Measurements from ENCODE around the gene EIF5B. TPM values are rescaled to one million over a fixed set of nuclear protein-coding genes. Genes with fewer than 3 reads are reported as not detected.

EIF5B gene
- polyA plus RNA-seq, 1 donor: 84.8 TPM

DNA sequence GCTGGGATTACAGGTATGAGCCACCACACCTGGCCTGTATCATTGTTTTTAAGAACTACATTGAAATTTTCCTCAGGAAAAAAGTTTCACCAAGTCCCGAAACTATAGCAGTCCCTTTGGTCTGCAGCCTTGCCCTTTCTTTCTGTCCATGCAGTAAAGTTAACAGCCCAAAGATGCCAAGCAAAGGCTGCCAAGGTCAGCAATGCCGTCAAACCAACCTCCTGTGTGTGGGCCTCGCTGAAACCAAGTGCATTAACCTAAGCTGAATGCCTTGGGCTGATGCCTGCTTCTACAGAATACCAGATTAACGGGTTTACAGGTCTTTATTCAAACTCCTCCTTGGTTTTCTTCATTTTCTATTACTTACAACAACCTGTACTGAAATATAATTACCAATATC is 73.1 kb downstream of the EIF5B start:
- no peak for DNase-seq

GRCh38 chr2:99414566-99414965 is 77.4 kb downstream of the EIF5B start:
- no peak for DNase-seq

- no peak for DNase-seq
These were observed 80.2 kb downstream of the EIF5B start for GRCh38 chr2:99417396-99417795.

- DNase-seq: no peak
These were observed 82.8 kb downstream of the EIF5B start for GRCh38 chr2:99420031-99420430.

DNA sequence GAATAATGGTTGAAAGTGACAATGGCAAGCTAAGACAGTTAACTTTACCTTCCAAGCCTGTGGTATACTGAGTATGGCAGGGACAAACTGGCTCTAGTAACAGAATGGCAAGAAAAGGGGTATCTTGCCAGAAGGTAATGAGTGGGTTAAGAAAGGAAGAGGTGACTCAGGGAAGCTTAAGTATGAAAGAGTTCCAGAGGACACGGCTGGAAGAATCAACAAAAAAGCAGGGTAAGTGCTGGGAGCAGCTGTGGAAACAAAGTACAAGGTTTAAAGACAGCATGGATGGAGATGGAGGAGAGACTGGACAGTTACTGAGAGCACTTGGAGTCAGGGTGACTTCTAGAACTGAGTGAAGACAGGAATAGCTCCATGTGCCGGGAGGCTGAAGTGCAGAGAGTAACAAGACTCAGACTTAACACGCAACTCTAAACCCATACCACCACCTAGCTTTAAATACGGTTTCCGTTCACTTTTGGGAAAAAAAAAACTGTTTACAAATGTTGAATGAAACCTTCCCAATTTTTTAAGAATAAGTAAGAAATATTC is 83.6 kb downstream of the EIF5B start:
- DNase-seq: no peak

GRCh38 chr2:99421469-99421868 is 84.3 kb downstream of the EIF5B start:
- no peak for DNase-seq

DNA sequence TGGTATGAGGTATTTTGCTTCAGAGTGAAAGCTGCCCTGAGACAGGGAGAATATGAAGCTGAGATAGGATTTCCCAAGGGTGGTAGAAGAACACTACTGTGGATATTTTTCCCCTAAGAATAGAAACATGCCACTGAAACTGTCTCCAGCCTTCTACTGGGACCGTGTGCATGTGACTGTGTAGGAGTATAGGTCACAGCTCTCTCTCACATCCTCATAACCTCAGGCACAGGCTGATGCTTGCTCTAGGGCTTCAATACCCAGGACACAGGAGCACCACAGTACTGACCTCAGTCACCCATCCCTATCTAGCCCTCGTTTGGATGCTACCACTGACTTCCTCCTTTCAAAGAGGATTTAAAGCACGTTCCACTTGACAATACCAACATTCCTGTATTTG is 85.4 kb downstream of the EIF5B start:
- DNase-seq: no peak

DNA sequence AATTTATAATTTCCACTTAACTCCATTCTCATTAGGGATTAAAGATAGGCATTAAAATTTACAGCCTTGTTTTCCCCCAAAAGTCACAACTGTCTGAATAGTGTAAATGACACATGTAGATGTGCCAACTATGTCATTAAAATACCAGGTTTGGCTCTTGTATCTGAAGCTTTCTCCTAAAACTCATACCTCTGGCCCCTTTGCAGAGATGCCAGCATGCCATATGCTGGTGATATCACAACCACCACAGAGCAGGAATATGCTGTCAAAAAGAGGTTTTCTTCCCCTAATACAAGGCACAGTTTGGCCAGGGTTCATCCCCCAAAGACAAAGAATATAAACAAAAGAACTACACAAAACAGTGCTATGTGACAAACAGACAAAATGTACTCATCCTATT is 87.2 kb downstream of the EIF5B start:
- no peak for DNase-seq

GRCh38 chr2:99425022-99425421 is 87.8 kb downstream of the EIF5B start:
- DNase-seq: no peak

DNA sequence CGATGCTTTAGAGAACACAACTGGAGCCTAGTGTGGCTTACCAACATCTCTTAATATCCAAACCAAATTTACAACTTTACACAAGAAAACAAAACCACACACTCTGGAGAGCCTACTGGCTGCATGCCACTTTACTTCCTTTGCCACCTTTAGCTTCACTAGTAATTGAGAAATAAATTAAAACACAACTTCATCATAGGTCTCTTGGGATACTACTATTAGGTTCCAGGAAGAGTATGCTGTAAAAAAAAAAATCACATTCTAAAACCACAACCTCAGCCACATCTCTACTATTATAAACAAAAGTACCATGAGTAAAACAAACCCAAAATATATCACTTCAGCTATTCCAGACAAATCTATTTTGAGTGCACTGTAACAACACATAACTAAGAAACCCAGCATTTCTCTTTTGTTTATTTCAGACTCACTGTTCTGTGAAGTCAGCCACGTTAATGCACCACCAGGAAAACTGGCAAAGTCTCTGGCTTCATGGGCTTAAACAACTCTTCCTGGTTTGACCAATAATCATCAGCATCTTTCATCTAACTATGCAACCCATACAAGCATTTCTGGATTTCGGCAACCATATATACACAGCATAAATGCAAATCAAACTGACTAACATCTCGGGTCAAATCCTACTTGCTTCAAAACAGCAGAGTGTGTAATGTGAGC is 93.6 kb downstream of the EIF5B start:
- DNase-seq: no peak

GRCh38 chr2:99431587-99432275 is 94.5 kb downstream of the EIF5B start:
- DNase-seq: no peak

GRCh38 chr2:99433340-99433739 is 96.2 kb downstream of the EIF5B start:
- DNase-seq: no peak

DNA sequence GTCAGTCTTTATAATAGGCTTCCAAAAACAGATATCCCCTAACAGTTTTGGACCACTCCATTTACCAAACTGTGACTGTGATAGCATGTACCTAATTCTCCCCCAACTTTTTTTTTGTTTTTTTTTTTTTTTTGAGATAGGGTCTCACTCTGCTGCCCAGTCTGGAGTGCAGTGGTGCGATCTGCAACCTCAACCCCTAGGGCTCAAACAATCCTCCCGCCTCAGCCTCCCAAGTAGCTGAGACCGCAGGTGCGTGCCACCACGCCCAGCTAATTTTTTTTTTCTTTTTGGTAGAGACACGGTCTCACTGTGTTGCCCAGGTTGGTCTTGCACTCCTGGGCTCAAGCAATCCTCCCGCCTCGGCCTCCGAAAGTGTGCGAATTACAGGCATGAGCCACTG is 99.7 kb downstream of the EIF5B start:
- no peak for DNase-seq

- no peak for DNase-seq
These were observed 102.8 kb downstream of the EIF5B start for GRCh38 chr2:99439971-99440505.

DNA sequence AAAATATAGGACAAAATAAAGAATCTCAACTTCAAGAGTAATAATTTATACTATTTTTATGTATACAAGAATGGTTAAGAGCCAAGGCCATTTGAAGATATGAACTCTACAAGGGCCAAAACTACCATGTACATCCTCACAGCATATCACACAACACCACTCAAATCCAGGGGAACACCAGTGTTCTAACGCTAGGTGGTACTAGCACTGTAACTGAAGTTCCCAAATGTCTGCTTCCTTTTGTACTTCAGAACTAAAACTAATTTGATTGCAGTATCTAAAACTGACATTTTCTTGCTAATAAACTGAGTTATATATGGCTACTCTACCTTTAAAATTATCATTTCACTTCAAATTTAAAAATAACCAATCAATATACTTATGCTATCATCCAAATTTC is 105.6 kb downstream of the EIF5B start:
- no peak for DNase-seq

- DNase-seq: no peak
These were observed 107.0 kb downstream of the EIF5B start for GRCh38 chr2:99444222-99444621.

DNA sequence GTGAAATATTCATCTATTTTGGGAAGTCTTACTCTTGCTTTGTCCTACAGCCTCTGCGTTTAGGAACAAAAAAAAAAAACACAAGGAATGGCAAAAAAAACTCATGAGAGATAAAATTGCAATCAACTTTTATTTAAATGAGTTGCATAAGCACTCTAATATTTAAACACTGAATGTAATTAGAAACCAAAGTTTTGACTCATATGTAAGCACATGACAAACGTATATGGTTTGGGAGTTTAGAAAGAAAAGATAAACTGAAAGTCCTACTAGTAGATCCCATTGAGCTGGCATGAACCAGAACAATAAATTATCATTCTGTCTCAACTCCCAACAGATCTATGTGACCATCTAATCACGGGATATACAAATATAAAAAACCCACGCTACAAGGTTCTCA is 107.9 kb downstream of the EIF5B start:
- no peak for DNase-seq

DNA sequence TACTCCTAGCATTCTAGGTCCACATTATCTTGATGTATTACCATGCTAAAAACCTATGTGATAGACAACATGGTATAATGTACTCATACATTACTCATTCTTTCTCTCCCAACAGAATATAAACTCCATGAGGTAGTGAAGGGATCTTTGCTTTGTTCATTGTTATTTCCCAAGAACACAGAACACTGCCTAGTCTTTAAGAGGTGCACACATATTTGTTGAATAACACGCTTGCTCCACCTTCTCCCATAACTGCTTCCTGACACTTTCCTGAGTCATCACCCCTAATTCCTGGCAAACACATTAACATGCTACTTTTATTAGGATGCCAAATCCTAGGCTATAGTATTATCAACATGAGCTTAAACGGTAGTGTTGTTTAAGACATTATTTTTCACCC is 111.4 kb downstream of the EIF5B start:
- no peak for DNase-seq

- DNase-seq: no peak
These were observed 113.0 kb downstream of the EIF5B start for GRCh38 chr2:99450199-99450598.

Data from left kidney (tissue), 2 donors.